Measurements from ENCODE around the gene UGT1A1.

UGT1A1 gene

GRCh38 chr2:233713262-233713615, 46.8 kb upstream of the UGT1A1 start:
- H3K9me2 ChIP-seq (replicated peaks; ENCODE audit: insufficient read depth, low read length): no peaks in the 10 kb centered on the region
- no peaks in the 10 kb centered on the region for H3K27me3 ChIP-seq (ENCODE audit: low read length)
- H3K36me3 ChIP-seq (ENCODE audit: low read length): no peaks in the 10 kb centered on the region

GRCh38 chr2:233714121-233714520, 45.9 kb upstream of the UGT1A1 start:
- no peak overlapping the region for H2AFZ ChIP-seq (ENCODE audit: low read depth, low read length, severe bottlenecking)
- no peak overlapping the region for H3K27ac ChIP-seq (ENCODE audit: low read depth, low read length)
- no peak overlapping the region for H3K9ac ChIP-seq (ENCODE audit: low read length)
- no peak overlapping the region for H3K4me3 ChIP-seq (ENCODE audit: insufficient read depth, low read length, poor library complexity, severe bottlenecking)
- TF ChIP-seq EZH2phosphoT487 (conservative IDR thresholded peaks at IDR 0.05; ENCODE audit: low read length) (no peak), CTCF (IDR thresholded peaks at IDR 0.05; ENCODE audit: insufficient read depth, low read length, poor library complexity, severe bottlenecking) (no peak)
- H3F3A ChIP-seq (ENCODE audit: insufficient read depth): no peaks in the 10 kb centered on the region
- no peaks in the 10 kb centered on the region for H3K79me2 ChIP-seq (ENCODE audit: insufficient read depth, low read length)
- no peak overlapping the region for H3K4me2 ChIP-seq (ENCODE audit: low read depth, low read length, poor library complexity, severe bottlenecking)
- no peaks in the 10 kb centered on the region for H3K9me3 ChIP-seq (ENCODE audit: insufficient read depth, low read length)
- H3K36me3 ChIP-seq (ENCODE audit: low read length): no peaks in the 10 kb centered on the region
- H4K20me1 ChIP-seq (ENCODE audit: low read depth, low read length): no peaks in the 10 kb centered on the region
- H3K27me3 ChIP-seq (ENCODE audit: low read length): no peaks in the 10 kb centered on the region
- H3K9me2 ChIP-seq (replicated peaks; ENCODE audit: insufficient read depth, low read length): no peaks in the 10 kb centered on the region

More at GRCh38 chr2:233713262-233713615, 46.8 kb upstream of the UGT1A1 start:
- no peak for TF ChIP-seq CTCF (IDR thresholded peaks at IDR 0.05; ENCODE audit: insufficient read depth, low read length, poor library complexity, severe bottlenecking)
- no peak for TF ChIP-seq EZH2phosphoT487 (conservative IDR thresholded peaks at IDR 0.05; ENCODE audit: low read length)
- Histone ChIP-seq H4K20me1 (ENCODE audit: low read depth, low read length) (no peaks in the 10 kb centered on the region), H3F3A (ENCODE audit: insufficient read depth) (no peaks in the 10 kb centered on the region), H3K9ac (ENCODE audit: low read length) (no peak overlapping the region), H3K4me3 (ENCODE audit: insufficient read depth, low read length, poor library complexity, severe bottlenecking) (no peak overlapping the region), H3K9me3 (ENCODE audit: insufficient read depth, low read length) (no peaks in the 10 kb centered on the region), H3K4me2 (ENCODE audit: low read depth, low read length, poor library complexity, severe bottlenecking) (no peak overlapping the region), H3K27ac (ENCODE audit: low read depth, low read length) (no peak overlapping the region), H2AFZ (ENCODE audit: low read depth, low read length, severe bottlenecking) (no peak overlapping the region), H3K79me2 (ENCODE audit: insufficient read depth, low read length) (no peaks in the 10 kb centered on the region)

GRCh38 chr2:233718552-233718951, 41.5 kb upstream of the UGT1A1 start, which contains the start of gene UGT1A4:
Gene UGT1A4, plus strand, starts transcription at chr2:233718736. Its CDS starts 85 bp downstream, at chr2:233718821.
- no peaks in the 10 kb centered on the region for H3F3A ChIP-seq (ENCODE audit: insufficient read depth)
- no peak within 1 kb of the TSS for H3K4me2 ChIP-seq (ENCODE audit: low read depth, low read length, poor library complexity, severe bottlenecking)
- no peak within 1 kb of the TSS for H3K27ac ChIP-seq (ENCODE audit: low read depth, low read length)
- H3K36me3 ChIP-seq (ENCODE audit: low read length): no peaks in the 10 kb centered on the region
- no peaks in the 10 kb centered on the region for H3K27me3 ChIP-seq (ENCODE audit: low read length)
- H4K20me1 ChIP-seq (ENCODE audit: low read depth, low read length): no peaks in the 10 kb centered on the region
- no peaks in the 10 kb centered on the region for H3K9me2 ChIP-seq (replicated peaks; ENCODE audit: insufficient read depth, low read length)
- H2AFZ ChIP-seq (ENCODE audit: low read depth, low read length, severe bottlenecking): no peak within 1 kb of the TSS
- no peak within 1 kb of the TSS for H3K9ac ChIP-seq (ENCODE audit: low read length)
- no peak within 1 kb of the TSS for H3K4me3 ChIP-seq (ENCODE audit: insufficient read depth, low read length, poor library complexity, severe bottlenecking)
- TF ChIP-seq CTCF (IDR thresholded peaks at IDR 0.05; ENCODE audit: insufficient read depth, low read length, poor library complexity, severe bottlenecking) (no peak), EZH2phosphoT487 (conservative IDR thresholded peaks at IDR 0.05; ENCODE audit: low read length) (no peak)
- H3K79me2 ChIP-seq (ENCODE audit: insufficient read depth, low read length): no peaks in the 10 kb centered on the region
- H3K9me3 ChIP-seq (ENCODE audit: insufficient read depth, low read length): no peaks in the 10 kb centered on the region
